ENCODE measurements around the gene CHRDL1.

CHRDL1 gene

DNA sequence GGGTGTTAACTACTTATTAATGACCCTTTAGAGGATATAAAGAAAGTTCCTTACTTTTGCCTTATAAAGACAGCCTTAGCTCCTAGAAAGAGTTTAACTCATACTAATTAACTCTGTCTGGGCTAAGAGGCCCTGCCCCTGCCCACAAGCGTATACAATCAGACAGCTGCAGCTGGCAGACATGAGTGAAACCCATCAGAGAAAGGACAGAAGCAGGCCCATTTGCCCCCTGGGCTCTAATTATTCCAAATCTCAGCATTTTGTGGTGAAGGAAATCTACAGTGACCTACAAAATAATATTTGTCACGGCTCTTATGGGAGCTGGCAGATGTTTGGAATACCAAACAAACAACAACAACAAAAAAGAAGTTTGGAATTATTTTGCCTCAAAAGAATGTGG lies 71.8 kb downstream of the CHRDL1 start:
- Histone ChIP-seq H2AFZ (ENCODE audit: low read depth, low read length) (no peak overlapping the region), H3K9me3 (ENCODE audit: control insufficient read depth, low read length) (no peaks in the 10 kb centered on the region), H3K23ac (ENCODE audit: low read length in 2 of 2) (no peak overlapping the region), H3K4ac (ENCODE audit: low read depth in 1 of 2, low read length in 2 of 2) (no peak overlapping the region), H2AK5ac (ENCODE audit: low read length, severe bottlenecking) (no peak overlapping the region), H3K36me3 (ENCODE audit: control insufficient read depth in 1 of 2, insufficient read depth in 2 of 2, low read depth in 1 of 2, low read length in 2 of 2) (no peaks in the 10 kb centered on the region), H2BK12ac (ENCODE audit: low read length in 2 of 2) (no peak overlapping the region), H2BK15ac (ENCODE audit: low read depth, poor library complexity, severe bottlenecking) (no peak overlapping the region), H3K27me3 (ENCODE audit: control insufficient read depth in 1 of 2, insufficient read depth in 1 of 2, low read length in 2 of 2) (peaks cover 0 to 23% of the 10 kb centered on the region in 2 experiments), H2BK120ac (ENCODE audit: low read depth, low read length) (no peak overlapping the region), H3K4me3 (ENCODE audit: insufficient read depth in 1 of 2, low read depth in 1 of 2, low read length in 2 of 2) (no peak overlapping the region), H3K18ac (ENCODE audit: low read depth in 1 of 2, low read length in 2 of 2) (no peak overlapping the region), H2BK5ac (ENCODE audit: low read depth, low read length, poor library complexity, severe bottlenecking) (no peak overlapping the region), H4K8ac (ENCODE audit: low read length) (no peak overlapping the region), H3K27ac (ENCODE audit: low read length, poor library complexity, severe bottlenecking) (no peak overlapping the region), H3K4me1 (ENCODE audit: control insufficient read depth, insufficient read depth, low read depth, low read length) (no peaks in the 10 kb centered on the region), H3K14ac (ENCODE audit: low read length in 2 of 2) (no peak overlapping the region), H3K4me2 (ENCODE audit: low read length, poor library complexity, severe bottlenecking) (no peak overlapping the region), H4K91ac (ENCODE audit: low read length) (no peak overlapping the region), H3K9ac (ENCODE audit: low read length) (no peak overlapping the region), H3K79me1 (replicated peaks; ENCODE audit: low read length, poor library complexity, severe bottlenecking) (no peaks in the 10 kb centered on the region)
- DNase-seq: no peak
- 82% methylated on average over 1 of the region's 2 CpGs for WGBS

DNA sequence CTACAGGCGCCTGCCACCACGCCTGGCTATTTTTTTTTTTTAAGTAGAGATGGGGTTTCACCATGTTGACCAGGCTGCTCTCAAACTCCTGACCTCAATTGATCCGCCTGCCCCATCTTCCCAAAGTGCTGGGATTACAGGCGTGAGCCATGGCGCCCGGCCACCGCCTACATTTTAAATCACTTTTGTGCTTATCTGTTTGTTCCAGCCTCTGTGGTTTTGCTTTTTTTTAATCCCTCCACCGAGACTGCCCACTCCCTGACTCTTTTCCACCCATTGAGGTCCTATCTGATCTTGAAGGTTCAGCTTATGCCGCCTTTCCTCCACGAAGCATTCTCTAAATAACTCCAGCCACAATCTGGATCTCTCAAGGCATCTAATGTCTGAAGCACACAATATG lies 73.5 kb downstream of the CHRDL1 start:
- H2AK5ac ChIP-seq (ENCODE audit: low read length, severe bottlenecking): no peak overlapping the region
- H4K8ac ChIP-seq (ENCODE audit: low read length): no peak overlapping the region
- H2BK12ac ChIP-seq (ENCODE audit: low read length in 2 of 2): no peak overlapping the region
- no peak overlapping the region for H3K9ac ChIP-seq (ENCODE audit: low read length)
- H3K4me2 ChIP-seq (ENCODE audit: low read length, poor library complexity, severe bottlenecking): no peak overlapping the region
- H3K14ac ChIP-seq (ENCODE audit: low read length in 2 of 2): no peak overlapping the region
- H2BK120ac ChIP-seq (ENCODE audit: low read depth, low read length): no peak overlapping the region
- H3K4me1 ChIP-seq (ENCODE audit: control insufficient read depth, insufficient read depth, low read depth, low read length): no peaks in the 10 kb centered on the region
- no peak overlapping the region for H3K27ac ChIP-seq (ENCODE audit: low read length, poor library complexity, severe bottlenecking)
- no peaks in the 10 kb centered on the region for H3K36me3 ChIP-seq (ENCODE audit: control insufficient read depth in 1 of 2, insufficient read depth in 2 of 2, low read depth in 1 of 2, low read length in 2 of 2)
- DNase-seq: no peak
- no peaks in the 10 kb centered on the region for H3K79me1 ChIP-seq (replicated peaks; ENCODE audit: low read length, poor library complexity, severe bottlenecking)
- H3K27me3 ChIP-seq (ENCODE audit: control insufficient read depth in 1 of 2, insufficient read depth in 1 of 2, low read length in 2 of 2): peaks cover 0 to 23% of the 10 kb centered on the region in 2 experiments
- no peak overlapping the region for H4K91ac ChIP-seq (ENCODE audit: low read length)
- H3K9me3 ChIP-seq (ENCODE audit: control insufficient read depth, low read length): no peaks in the 10 kb centered on the region
- H3K18ac ChIP-seq (ENCODE audit: low read depth in 1 of 2, low read length in 2 of 2): no peak overlapping the region
- 92% methylated on average over 6 of the region's 10 CpGs for WGBS
- no peak overlapping the region for H2AFZ ChIP-seq (ENCODE audit: low read depth, low read length)
- no peak overlapping the region for H3K23ac ChIP-seq (ENCODE audit: low read length in 2 of 2)
- no peak overlapping the region for H3K4ac ChIP-seq (ENCODE audit: low read depth in 1 of 2, low read length in 2 of 2)
- no peak overlapping the region for H2BK5ac ChIP-seq (ENCODE audit: low read depth, low read length, poor library complexity, severe bottlenecking)
- no peak overlapping the region for H2BK15ac ChIP-seq (ENCODE audit: low read depth, poor library complexity, severe bottlenecking)
- H3K4me3 ChIP-seq (ENCODE audit: insufficient read depth in 1 of 2, low read depth in 1 of 2, low read length in 2 of 2): no peak overlapping the region

DNA sequence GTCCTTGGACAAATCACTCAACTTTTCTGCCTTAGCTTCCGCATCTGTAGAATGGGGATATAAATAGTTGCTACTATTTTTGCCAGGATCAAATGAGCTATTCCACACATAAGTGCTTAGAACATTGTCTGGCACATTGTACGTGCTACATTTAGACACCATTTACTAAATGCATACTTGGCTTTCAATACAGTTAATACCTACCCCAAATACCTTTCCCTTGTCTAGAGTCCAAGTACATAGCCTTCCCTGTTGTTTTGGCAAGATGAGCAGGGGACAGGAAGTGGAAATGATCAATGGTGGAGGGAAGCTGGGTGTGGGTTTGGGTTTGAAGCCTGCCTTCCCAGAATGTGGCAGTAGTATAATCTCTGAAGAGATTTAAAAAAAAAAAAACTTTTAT lies 82.0 kb downstream of the CHRDL1 start:
- H2BK5ac ChIP-seq (ENCODE audit: low read depth, low read length, poor library complexity, severe bottlenecking): no peak overlapping the region
- H3K36me3 ChIP-seq (ENCODE audit: control insufficient read depth in 1 of 2, insufficient read depth in 2 of 2, low read depth in 1 of 2, low read length in 2 of 2): no peaks in the 10 kb centered on the region
- H3K23ac ChIP-seq (ENCODE audit: low read length in 2 of 2): no peak overlapping the region
- no peak overlapping the region for H4K91ac ChIP-seq (ENCODE audit: low read length)
- H2BK12ac ChIP-seq (ENCODE audit: low read length in 2 of 2): no peak overlapping the region
- H3K27ac ChIP-seq (ENCODE audit: low read length, poor library complexity, severe bottlenecking): no peak overlapping the region
- no peak for DNase-seq
- H3K4me2 ChIP-seq (ENCODE audit: low read length, poor library complexity, severe bottlenecking): no peak overlapping the region
- H3K79me1 ChIP-seq (replicated peaks; ENCODE audit: low read length, poor library complexity, severe bottlenecking): no peaks in the 10 kb centered on the region
- no peak overlapping the region for H2AK5ac ChIP-seq (ENCODE audit: low read length, severe bottlenecking)
- H2BK120ac ChIP-seq (ENCODE audit: low read depth, low read length): no peak overlapping the region
- H2BK15ac ChIP-seq (ENCODE audit: low read depth, poor library complexity, severe bottlenecking): no peak overlapping the region
- peaks cover 2% of the 10 kb centered on the region for H3K9me3 ChIP-seq (ENCODE audit: control insufficient read depth, low read length)
- peaks cover 0 to 34% of the 10 kb centered on the region in 2 experiments for H3K27me3 ChIP-seq (ENCODE audit: control insufficient read depth in 1 of 2, insufficient read depth in 1 of 2, low read length in 2 of 2)
- no peak overlapping the region for H3K18ac ChIP-seq (ENCODE audit: low read depth in 1 of 2, low read length in 2 of 2)
- H3K4ac ChIP-seq (ENCODE audit: low read depth in 1 of 2, low read length in 2 of 2): no peak overlapping the region
- no peak overlapping the region for H3K14ac ChIP-seq (ENCODE audit: low read length in 2 of 2)
- no peak overlapping the region for H3K4me3 ChIP-seq (ENCODE audit: insufficient read depth in 1 of 2, low read depth in 1 of 2, low read length in 2 of 2)
- H3K9ac ChIP-seq (ENCODE audit: low read length): no peak overlapping the region
- no peak overlapping the region for H2AFZ ChIP-seq (ENCODE audit: low read depth, low read length)
- no peak overlapping the region for H4K8ac ChIP-seq (ENCODE audit: low read length)
- no CpG with 5 or more reads among the region's 2 CpGs for WGBS
- H3K4me1 ChIP-seq (ENCODE audit: control insufficient read depth, insufficient read depth, low read depth, low read length): no peaks in the 10 kb centered on the region

DNA sequence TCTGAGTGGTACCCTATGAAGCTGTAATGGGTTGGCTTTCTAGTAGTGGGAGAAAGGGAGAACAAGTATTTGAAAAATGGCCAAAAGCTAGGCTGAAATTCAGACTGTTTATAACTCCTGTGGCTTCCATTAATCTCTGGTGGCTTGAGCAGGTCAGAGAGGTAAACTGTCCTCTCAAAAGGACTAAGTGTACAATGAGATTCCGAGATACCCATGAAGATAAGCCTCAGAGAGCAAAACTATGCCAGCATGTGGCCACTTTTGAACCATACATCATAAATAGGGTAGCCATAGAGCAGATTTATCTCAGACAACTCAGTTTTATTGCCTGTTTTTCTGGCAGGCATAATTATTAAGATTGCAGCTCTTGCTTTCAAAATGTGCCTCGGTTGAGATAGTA lies 89.2 kb downstream of the CHRDL1 start:
- H3K23ac ChIP-seq (ENCODE audit: low read length in 2 of 2): no peak overlapping the region
- no peak overlapping the region for H2BK5ac ChIP-seq (ENCODE audit: low read depth, low read length, poor library complexity, severe bottlenecking)
- no peak overlapping the region for H2BK120ac ChIP-seq (ENCODE audit: low read depth, low read length)
- no peaks in the 10 kb centered on the region for H3K36me3 ChIP-seq (ENCODE audit: control insufficient read depth in 1 of 2, insufficient read depth in 2 of 2, low read depth in 1 of 2, low read length in 2 of 2)
- no peak overlapping the region for H2BK12ac ChIP-seq (ENCODE audit: low read length in 2 of 2)
- no peak overlapping the region for H4K8ac ChIP-seq (ENCODE audit: low read length)
- no peak overlapping the region for H3K14ac ChIP-seq (ENCODE audit: low read length in 2 of 2)
- no peak overlapping the region for H3K18ac ChIP-seq (ENCODE audit: low read depth in 1 of 2, low read length in 2 of 2)
- H4K91ac ChIP-seq (ENCODE audit: low read length): no peak overlapping the region
- peaks cover 5% of the 10 kb centered on the region for H3K9me3 ChIP-seq (ENCODE audit: control insufficient read depth, low read length)
- H3K4me2 ChIP-seq (ENCODE audit: low read length, poor library complexity, severe bottlenecking): no peak overlapping the region
- no peak overlapping the region for H3K4ac ChIP-seq (ENCODE audit: low read depth in 1 of 2, low read length in 2 of 2)
- WGBS: 67% methylated on average over 1 of the region's 2 CpGs
- DNase-seq: no peak
- H2AFZ ChIP-seq (ENCODE audit: low read depth, low read length): no peak overlapping the region
- no peak overlapping the region for H3K9ac ChIP-seq (ENCODE audit: low read length)
- H3K79me1 ChIP-seq (replicated peaks; ENCODE audit: low read length, poor library complexity, severe bottlenecking): no peaks in the 10 kb centered on the region
- no peak overlapping the region for H3K27ac ChIP-seq (ENCODE audit: low read length, poor library complexity, severe bottlenecking)
- H2AK5ac ChIP-seq (ENCODE audit: low read length, severe bottlenecking): no peak overlapping the region
- peaks cover 0 to 14% of the 10 kb centered on the region in 2 experiments for H3K27me3 ChIP-seq (ENCODE audit: control insufficient read depth in 1 of 2, insufficient read depth in 1 of 2, low read length in 2 of 2)
- no peak overlapping the region for H2BK15ac ChIP-seq (ENCODE audit: low read depth, poor library complexity, severe bottlenecking)
- no peak overlapping the region for H3K4me3 ChIP-seq (ENCODE audit: insufficient read depth in 1 of 2, low read depth in 1 of 2, low read length in 2 of 2)
- no peaks in the 10 kb centered on the region for H3K4me1 ChIP-seq (ENCODE audit: control insufficient read depth, insufficient read depth, low read depth, low read length)
